HG03439 (cell line): ENCODE results near the gene CXXC5.

Source experiments
- ATAC-seq: cut with Tn5 transposase; IDR thresholded peaks from one replicate; pipeline ENCODE4 v1.9.1; 2021; ENCODE audit warnings: mild to moderate bottlenecking, moderate library complexity; ENCODE audit not compliant: unreplicated experiment

CXXC5 gene

GRCh38 chr5:139664086-139664693 lies 16.0 kb downstream of the CXXC5 start:
- ATAC-seq: peak; percentile 34

GRCh38 chr5:139664727-139665351 lies 16.7 kb downstream of the CXXC5 start:
- no peak for ATAC-seq

GRCh38 chr5:139665626-139666025 lies 17.5 kb downstream of the CXXC5 start:
- no peak for ATAC-seq

- ATAC-seq: no peak
Observed at GRCh38 chr5:139666551-139666950, 18.4 kb downstream of the CXXC5 start.

- no peak for ATAC-seq
Observed at GRCh38 chr5:139667001-139667729, 19.0 kb downstream of the CXXC5 start.

- no peak for ATAC-seq
Observed at GRCh38 chr5:139667730-139668063, 19.5 kb downstream of the CXXC5 start.

- ATAC-seq: no peak
Observed at GRCh38 chr5:139668064-139668880, 20.1 kb downstream of the CXXC5 start.

GRCh38 chr5:139668924-139669661 lies 20.9 kb downstream of the CXXC5 start:
- ATAC-seq: no peak

- ATAC-seq: peak; percentile 25
Observed at GRCh38 chr5:139669662-139670368, 21.7 kb downstream of the CXXC5 start.

GRCh38 chr5:139670369-139671095 lies 22.4 kb downstream of the CXXC5 start:
- peak; percentile 41 for ATAC-seq

GRCh38 chr5:139671096-139671841 lies 23.1 kb downstream of the CXXC5 start:
- ATAC-seq: no peak

- ATAC-seq: no peak
Observed at GRCh38 chr5:139675213-139675612, 27.1 kb downstream of the CXXC5 start.

GRCh38 chr5:139675825-139676224 lies 27.7 kb downstream of the CXXC5 start:
- no peak for ATAC-seq

- no peak for ATAC-seq
Observed at GRCh38 chr5:139676406-139676805, 28.3 kb downstream of the CXXC5 start.

- no peak for ATAC-seq
Observed at GRCh38 chr5:139676951-139677735, 29.0 kb downstream of the CXXC5 start.

- ATAC-seq: no peak
Observed at GRCh38 chr5:139677736-139678613, 29.8 kb downstream of the CXXC5 start.
